Neural cell (in vitro differentiated cells): ENCODE results near the gene PTPDC1. TPM values are rescaled to one million over a fixed set of nuclear protein-coding genes. Genes with fewer than 3 reads are reported as not detected.
"Not testable (repeated sequence)": the region's sequence is repeated elsewhere in the genome, so short reads cannot be mapped to it uniquely, and the experiment has no call there.

Source experiments
- H2AFZ ChIP-seq: fragments of 200-600, 300-800 bp; sonication (generic), shearing (Covaris generic); 2 replicates; pipeline ENCODE4 v1.6.0; 2014; ENCODE audit warnings: low read depth, mild to moderate bottlenecking, antibody characterized with exemption, low read length, moderate library complexity
- H3F3A ChIP-seq: fragments of 200-600 bp; shearing (Covaris generic); 2 replicates; pipeline ENCODE4 v1.6.1; 2016; ENCODE audit warnings: mild to moderate bottlenecking, moderate library complexity, mixed read lengths, antibody characterized with exemption, low read length; ENCODE audit not compliant: insufficient read depth, poor library complexity, severe bottlenecking
- H3K27ac ChIP-seq: fragments of 200-600, 300-800 bp; sonication (generic), shearing (Covaris generic); 2 replicates; pipeline ENCODE4 v1.5.1; 2014; ENCODE audit warnings: mild to moderate bottlenecking, low read length, moderate library complexity
- H3K27me3 ChIP-seq: fragments of 300-800, 200-600 bp; sonication (generic), shearing (Covaris generic); 2 replicates; pipeline ENCODE4 v1.6.0; 2014; ENCODE audit warnings: mild to moderate bottlenecking, low read depth, low read length, moderate library complexity; ENCODE audit not compliant: insufficient read depth
- H3K36me3 ChIP-seq: fragments of 300-800, 200-600 bp; sonication (generic), shearing (Covaris generic); 2 replicates; pipeline ENCODE4 v1.5.1; 2014; ENCODE audit warnings: mild to moderate bottlenecking, antibody characterized with exemption, low read length, moderate library complexity; ENCODE audit not compliant: insufficient read depth
- H3K4me2 ChIP-seq: fragments of 300-800, 200-600 bp; sonication (generic), shearing (Covaris generic); 2 replicates; pipeline ENCODE4 v1.6.0; 2014; ENCODE audit warnings: mild to moderate bottlenecking, low read length
- H3K4me3 ChIP-seq: fragments of 300-800, 200-600 bp; sonication (generic), shearing (Covaris generic); 2 replicates; pipeline ENCODE4 v1.5.1; 2014; ENCODE audit warnings: mild to moderate bottlenecking, low read length, moderate library complexity
- H3K79me2 ChIP-seq: fragments of 200-600 bp; shearing (Covaris generic); replicated peaks from 2 replicates; pipeline ENCODE4 v1.6.0; 2014; ENCODE audit warnings: mild to moderate bottlenecking, low read length, moderate library complexity; ENCODE audit not compliant: insufficient read depth
- H3K9ac ChIP-seq: fragments of 300-800, 200-600 bp; sonication (generic), shearing (Covaris generic); 2 replicates; pipeline ENCODE4 v1.6.1; 2016; ENCODE audit warnings: mild to moderate bottlenecking, low read length, mixed read lengths
- H3K9me2 ChIP-seq: fragments of 200-600 bp; shearing (Covaris generic); 2 replicates; pipeline ENCODE4 v1.6.1; 2016; ENCODE audit warnings: mild to moderate bottlenecking, low read length, mixed read lengths; ENCODE audit not compliant: insufficient read depth
- H3K9me3 ChIP-seq: fragments of 200-600, 300-800 bp; sonication (generic), shearing (Covaris generic); 2 replicates; pipeline ENCODE4 v1.6.1; 2016; ENCODE audit warnings: mild to moderate bottlenecking, mixed run types, low read length, moderate library complexity, mixed read lengths
- H4K20me1 ChIP-seq: fragments of 200-600 bp; shearing (Covaris generic); 2 replicates; pipeline ENCODE4 v1.6.1; 2016; ENCODE audit warnings: mild to moderate bottlenecking, mixed run types; ENCODE audit not compliant: insufficient read depth
- MXI1 ChIP-seq: fragments of 450-650 bp; conservative IDR thresholded peaks from 2 replicates; pipeline ENCODE4 v1.6.1; 2014; ENCODE audit warnings: antibody characterized with exemption, mild to moderate bottlenecking; ENCODE audit not compliant: poor library complexity, severe bottlenecking
- POLR2AphosphoS5 ChIP-seq: IDR thresholded peaks from 2 replicates; pipeline ENCODE4 v1.6.1; 2012
- RAD21 ChIP-seq: fragments of 450-650 bp; conservative IDR thresholded peaks from 2 replicates; pipeline ENCODE4 v1.6.1; 2014; ENCODE audit warnings: antibody characterized with exemption, mild to moderate bottlenecking, moderate library complexity
- SMC3 ChIP-seq: fragments of 450-650 bp; conservative IDR thresholded peaks from 2 replicates; pipeline ENCODE4 v1.6.1; 2014; ENCODE audit warnings: antibody characterized with exemption, mild to moderate bottlenecking, moderate library complexity; ENCODE audit not compliant: poor library complexity
- TAF1 ChIP-seq: IDR thresholded peaks from 2 replicates; pipeline ENCODE4 v1.6.1; 2012; ENCODE audit warnings: low read depth
- polyA plus RNA-seq: library from polyadenylated mRNA; depleted of rRNA; stranded (reverse); fragments of >200 nt; gene quantifications from 2 replicates; pipeline ENCODE4 v1.2.3, GENCODE V29; 2014
- TF ChIP-seq, protein P1 (sequence below): fragments of 450-650 bp; IDR thresholded peaks from 2 replicates; pipeline ENCODE4 v1.5.1; 2014; ENCODE audit warnings: antibody characterized with exemption, mild to moderate bottlenecking, moderate library complexity; ENCODE audit not compliant: poor library complexity, severe bottlenecking
- TF ChIP-seq, protein P2 (sequence below): IDR thresholded peaks from 2 replicates; pipeline ENCODE4 v1.6.1; 2012; ENCODE audit warnings: borderline replicate concordance

Gene PTPDC1
- polyA plus RNA-seq, 1 donor from 2014 or later = 23.7 TPM

DNA sequence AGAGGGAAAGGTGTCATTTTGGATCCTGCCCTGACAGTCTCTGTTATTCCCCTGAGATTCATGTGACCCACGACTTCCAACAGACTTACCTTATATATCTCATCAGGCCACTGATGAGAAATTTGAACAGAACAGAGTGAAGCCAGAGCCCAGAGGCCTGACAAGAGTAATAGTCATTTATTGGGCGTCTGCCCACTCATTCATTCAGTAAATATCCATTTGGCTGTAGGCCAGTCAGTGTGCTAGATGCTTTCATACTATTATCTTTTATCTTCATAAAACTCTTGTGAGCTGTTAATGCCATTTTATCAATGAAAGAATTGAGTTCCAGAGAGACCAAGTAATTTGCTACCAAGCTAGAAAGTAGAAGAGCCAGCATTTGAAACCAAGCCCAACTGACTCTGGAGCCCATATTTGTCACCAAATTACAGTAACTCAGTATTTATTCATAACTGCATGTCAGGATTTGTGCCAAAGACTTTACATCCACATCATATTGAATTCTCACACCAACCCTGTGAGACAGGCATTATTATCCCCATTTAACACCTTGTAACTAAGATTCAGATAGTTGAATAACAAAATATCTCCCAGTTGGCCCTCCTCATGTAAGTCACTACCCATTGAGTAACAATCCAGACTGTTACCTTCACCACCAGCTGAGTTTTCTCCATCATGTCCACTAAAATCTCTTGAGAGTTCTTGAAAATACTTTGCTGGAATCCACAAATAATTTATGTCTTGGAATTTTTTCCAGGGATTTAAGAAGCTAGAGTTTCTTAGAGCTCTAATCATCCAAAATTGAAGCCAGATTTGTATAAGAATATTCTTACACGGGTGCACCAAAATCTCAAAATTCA lies 2.5 kb downstream of the PTPDC1 start:
- Histone ChIP-seq H2AFZ (no peak overlapping the region), H3K9me2 (no peaks in the 10 kb centered on the region), H3K9me3 (no peaks in the 10 kb centered on the region), H3K4me2 (peak overlapping the region; percentile 41), H3K27me3 (no peaks in the 10 kb centered on the region), H3K9ac (no peak overlapping the region), H3K79me2 (no peaks in the 10 kb centered on the region), H3K36me3 (no peaks in the 10 kb centered on the region), H3K4me3 (peak overlapping the region; percentile 70), H3F3A (peaks cover 3% of the 10 kb centered on the region), H4K20me1 (no peaks in the 10 kb centered on the region), H3K27ac (no peak overlapping the region)
- TF ChIP-seq POLR2AphosphoS5 (no peak), TAF1 (no peak), RAD21 (no peak), SMC3 (no peak), MXI1 (no peak)
- TF ChIP-seq, protein P1, sequence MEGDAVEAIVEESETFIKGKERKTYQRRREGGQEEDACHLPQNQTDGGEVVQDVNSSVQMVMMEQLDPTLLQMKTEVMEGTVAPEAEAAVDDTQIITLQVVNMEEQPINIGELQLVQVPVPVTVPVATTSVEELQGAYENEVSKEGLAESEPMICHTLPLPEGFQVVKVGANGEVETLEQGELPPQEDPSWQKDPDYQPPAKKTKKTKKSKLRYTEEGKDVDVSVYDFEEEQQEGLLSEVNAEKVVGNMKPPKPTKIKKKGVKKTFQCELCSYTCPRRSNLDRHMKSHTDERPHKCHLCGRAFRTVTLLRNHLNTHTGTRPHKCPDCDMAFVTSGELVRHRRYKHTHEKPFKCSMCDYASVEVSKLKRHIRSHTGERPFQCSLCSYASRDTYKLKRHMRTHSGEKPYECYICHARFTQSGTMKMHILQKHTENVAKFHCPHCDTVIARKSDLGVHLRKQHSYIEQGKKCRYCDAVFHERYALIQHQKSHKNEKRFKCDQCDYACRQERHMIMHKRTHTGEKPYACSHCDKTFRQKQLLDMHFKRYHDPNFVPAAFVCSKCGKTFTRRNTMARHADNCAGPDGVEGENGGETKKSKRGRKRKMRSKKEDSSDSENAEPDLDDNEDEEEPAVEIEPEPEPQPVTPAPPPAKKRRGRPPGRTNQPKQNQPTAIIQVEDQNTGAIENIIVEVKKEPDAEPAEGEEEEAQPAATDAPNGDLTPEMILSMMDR = no peak
- TF ChIP-seq, protein P2, sequence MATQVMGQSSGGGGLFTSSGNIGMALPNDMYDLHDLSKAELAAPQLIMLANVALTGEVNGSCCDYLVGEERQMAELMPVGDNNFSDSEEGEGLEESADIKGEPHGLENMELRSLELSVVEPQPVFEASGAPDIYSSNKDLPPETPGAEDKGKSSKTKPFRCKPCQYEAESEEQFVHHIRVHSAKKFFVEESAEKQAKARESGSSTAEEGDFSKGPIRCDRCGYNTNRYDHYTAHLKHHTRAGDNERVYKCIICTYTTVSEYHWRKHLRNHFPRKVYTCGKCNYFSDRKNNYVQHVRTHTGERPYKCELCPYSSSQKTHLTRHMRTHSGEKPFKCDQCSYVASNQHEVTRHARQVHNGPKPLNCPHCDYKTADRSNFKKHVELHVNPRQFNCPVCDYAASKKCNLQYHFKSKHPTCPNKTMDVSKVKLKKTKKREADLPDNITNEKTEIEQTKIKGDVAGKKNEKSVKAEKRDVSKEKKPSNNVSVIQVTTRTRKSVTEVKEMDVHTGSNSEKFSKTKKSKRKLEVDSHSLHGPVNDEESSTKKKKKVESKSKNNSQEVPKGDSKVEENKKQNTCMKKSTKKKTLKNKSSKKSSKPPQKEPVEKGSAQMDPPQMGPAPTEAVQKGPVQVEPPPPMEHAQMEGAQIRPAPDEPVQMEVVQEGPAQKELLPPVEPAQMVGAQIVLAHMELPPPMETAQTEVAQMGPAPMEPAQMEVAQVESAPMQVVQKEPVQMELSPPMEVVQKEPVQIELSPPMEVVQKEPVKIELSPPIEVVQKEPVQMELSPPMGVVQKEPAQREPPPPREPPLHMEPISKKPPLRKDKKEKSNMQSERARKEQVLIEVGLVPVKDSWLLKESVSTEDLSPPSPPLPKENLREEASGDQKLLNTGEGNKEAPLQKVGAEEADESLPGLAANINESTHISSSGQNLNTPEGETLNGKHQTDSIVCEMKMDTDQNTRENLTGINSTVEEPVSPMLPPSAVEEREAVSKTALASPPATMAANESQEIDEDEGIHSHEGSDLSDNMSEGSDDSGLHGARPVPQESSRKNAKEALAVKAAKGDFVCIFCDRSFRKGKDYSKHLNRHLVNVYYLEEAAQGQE = no peak

DNA sequence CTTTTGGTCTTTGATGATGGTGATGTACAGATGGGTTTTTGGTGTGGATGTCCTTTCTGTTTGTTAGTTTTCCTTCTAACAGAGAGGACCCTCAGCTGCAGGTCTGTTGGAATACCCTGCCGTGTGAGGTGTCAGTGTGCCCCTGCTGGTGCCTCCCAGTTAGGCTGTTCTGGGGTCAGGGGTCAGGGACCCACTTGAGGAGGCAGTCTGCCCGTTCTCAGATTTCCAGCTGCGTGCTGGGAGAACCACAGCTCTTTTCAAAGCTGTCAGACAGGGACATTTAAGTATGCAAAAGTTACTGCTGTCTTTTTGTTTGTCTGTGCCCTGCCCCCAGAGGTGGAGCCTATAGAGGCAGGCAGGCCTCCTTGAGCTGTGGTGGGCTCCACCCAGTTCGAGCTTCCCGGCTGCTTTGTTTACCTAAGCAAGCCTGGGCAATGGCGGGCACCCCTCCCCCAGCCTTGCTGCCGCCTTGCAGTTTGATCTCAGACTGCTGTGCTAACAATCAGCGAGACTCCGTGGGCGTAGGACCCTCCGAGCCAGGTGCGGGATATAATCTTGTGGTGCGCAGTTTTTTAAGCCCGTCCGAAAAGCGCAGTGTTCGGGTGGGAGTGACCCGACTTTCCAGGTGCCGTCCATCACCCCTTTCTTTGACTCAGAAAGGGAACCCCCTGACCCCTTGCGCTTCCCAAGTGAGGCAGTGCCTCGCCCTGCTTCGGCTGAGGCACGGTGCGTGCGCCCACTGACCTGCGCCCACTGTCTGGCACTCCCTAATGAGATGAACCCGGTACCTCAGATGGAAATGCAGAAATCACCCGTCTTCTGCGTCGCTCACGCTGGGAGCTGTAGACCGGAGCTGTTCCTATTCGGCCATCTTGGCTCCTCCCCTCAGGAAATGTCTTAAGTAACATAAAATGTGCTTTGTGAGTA lies 10.2 kb downstream of the PTPDC1 start:
- H3K4me3 ChIP-seq, H3F3A ChIP-seq, H3K4me2 ChIP-seq, H3K9ac ChIP-seq, H4K20me1 ChIP-seq, H3K27ac ChIP-seq, H3K9me3 ChIP-seq, H3K79me2 ChIP-seq, H3K36me3 ChIP-seq, H3K9me2 ChIP-seq, H2AFZ ChIP-seq, H3K27me3 ChIP-seq: not testable (repeated sequence)
